GM20000 (cell line): ENCODE measurements around the gene CTBP1.

Experiments
- DNase-seq: peaks from one replicate; pipeline ENCODE4 v3.0.0; 2012; ENCODE audit warnings: low spot score
- TF ChIP-seq, protein P1 (sequence below): IDR thresholded peaks from 2 replicates; pipeline ENCODE4 v1.5.1; 2012; ENCODE audit warnings: mild to moderate bottlenecking, control low read depth; ENCODE audit errors: extremely low read depth, missing control alignments

CTBP1 gene

DNA sequence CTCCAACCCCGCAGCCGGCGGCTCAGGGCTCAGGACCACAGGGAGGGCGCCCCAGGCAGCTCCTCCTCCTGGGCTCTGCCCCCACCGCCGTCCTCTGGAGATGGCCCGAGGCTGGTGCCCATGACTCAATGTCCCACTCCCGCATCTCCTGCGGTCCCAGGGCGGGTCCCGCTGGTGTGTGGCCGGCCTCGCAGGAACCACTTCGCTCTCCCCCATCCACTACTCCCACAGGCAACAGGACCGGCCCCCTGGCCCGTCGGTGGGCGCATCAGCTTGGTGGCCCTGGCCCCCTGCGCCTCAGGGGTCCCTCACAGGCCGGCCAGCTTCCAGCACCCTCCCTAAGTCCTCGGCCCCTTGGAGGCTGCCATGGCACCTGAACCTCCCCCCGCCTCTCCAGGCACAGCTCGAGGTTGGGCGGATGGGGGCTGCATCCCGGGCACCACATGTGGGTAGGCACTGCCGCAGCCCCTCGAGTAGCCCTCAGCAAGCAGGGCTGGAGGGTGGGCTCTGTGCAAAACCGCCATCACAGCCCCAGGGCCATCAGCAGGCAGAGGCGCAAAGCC, 53.7 kb downstream of the CTBP1 start:
- DNase-seq = no peak
- TF ChIP-seq, protein P1, sequence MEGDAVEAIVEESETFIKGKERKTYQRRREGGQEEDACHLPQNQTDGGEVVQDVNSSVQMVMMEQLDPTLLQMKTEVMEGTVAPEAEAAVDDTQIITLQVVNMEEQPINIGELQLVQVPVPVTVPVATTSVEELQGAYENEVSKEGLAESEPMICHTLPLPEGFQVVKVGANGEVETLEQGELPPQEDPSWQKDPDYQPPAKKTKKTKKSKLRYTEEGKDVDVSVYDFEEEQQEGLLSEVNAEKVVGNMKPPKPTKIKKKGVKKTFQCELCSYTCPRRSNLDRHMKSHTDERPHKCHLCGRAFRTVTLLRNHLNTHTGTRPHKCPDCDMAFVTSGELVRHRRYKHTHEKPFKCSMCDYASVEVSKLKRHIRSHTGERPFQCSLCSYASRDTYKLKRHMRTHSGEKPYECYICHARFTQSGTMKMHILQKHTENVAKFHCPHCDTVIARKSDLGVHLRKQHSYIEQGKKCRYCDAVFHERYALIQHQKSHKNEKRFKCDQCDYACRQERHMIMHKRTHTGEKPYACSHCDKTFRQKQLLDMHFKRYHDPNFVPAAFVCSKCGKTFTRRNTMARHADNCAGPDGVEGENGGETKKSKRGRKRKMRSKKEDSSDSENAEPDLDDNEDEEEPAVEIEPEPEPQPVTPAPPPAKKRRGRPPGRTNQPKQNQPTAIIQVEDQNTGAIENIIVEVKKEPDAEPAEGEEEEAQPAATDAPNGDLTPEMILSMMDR = no peak

DNA sequence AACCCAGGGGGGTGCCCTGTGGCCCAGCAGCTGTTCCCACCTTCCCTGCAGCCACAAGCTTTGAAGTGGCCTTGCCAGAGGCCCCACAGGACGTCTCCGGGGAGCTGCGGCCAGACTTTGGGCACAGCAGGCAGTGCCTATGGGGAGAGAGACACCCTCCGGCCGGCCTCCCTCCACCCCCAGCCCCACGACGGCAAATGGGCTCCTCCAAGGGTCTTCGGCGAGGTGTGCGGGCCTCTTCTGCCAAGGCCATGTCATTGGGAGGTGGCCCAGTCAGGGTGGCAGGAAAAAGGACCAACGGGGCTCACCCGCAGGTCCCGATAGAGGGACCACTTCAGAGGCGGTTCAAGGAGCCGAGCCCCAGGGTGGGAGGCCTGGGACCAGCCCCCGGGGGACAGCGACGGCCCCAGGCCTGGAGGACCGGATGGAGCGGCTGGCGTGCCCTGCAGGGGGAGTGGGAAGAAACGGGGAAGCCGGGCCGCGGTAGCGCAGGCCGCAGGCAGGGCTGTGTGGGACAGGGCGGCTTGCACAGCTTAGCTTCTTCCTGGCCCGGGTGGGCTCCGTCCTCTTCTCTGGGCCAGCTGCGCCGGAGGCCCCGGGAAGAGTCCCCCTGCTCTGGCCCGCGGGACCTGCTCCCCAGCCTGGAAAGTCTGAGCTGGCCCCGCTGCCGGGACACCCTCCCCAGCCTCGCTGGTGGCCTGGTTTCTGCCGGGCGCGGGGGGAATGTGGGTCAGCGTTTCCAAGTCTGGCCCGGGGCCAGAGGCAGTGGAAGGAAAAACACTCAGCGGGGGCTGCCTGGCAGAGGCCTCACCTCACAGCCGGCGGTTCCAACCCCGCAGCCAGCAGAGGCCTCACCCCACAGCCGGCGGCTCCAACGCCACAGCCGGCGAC, 54.7 kb downstream of the CTBP1 start:
- TF ChIP-seq, protein P1 = no peak
- no peak for DNase-seq

DNA sequence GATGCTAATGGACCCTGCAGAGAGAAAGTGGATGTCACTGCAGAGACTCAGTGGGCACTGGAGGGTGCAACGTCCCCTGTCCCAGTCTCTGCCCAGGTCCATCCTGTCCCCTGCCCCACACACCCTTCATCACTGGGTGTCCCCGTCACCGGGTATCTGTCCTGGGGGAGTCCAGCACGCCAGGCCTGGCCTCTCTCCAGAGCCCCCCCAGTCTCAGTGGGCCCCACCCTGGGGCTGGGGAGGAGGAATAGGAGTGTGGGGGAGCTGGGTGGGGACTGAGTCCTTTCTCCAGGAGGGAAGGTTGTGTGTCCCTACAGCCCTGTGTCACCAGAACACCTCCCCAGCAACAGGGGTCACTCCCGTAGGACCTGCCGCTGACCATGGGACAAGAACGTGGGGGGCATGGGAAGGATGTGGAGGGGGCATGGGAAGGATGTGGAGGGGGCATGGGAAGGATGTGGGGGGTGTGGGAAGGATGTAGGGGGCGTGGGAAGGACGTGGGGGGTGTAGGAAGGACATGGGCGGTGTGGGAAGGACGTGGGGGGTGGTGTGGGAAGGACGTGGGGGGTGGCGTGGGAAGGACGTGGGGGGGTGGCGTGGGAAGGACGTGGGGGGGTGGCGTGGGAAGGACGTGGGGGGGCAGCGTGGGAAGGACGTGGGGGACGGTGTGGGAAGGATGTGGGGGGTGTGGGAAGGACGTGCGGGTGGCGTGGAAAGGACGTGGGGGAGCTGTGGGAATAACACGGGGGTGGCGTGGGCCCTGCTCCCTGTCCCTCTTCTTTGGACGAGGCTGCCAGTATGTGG, 55.5 kb downstream of the CTBP1 start:
- TF ChIP-seq, protein P1 = no peak
- DNase-seq = no peak

DNA sequence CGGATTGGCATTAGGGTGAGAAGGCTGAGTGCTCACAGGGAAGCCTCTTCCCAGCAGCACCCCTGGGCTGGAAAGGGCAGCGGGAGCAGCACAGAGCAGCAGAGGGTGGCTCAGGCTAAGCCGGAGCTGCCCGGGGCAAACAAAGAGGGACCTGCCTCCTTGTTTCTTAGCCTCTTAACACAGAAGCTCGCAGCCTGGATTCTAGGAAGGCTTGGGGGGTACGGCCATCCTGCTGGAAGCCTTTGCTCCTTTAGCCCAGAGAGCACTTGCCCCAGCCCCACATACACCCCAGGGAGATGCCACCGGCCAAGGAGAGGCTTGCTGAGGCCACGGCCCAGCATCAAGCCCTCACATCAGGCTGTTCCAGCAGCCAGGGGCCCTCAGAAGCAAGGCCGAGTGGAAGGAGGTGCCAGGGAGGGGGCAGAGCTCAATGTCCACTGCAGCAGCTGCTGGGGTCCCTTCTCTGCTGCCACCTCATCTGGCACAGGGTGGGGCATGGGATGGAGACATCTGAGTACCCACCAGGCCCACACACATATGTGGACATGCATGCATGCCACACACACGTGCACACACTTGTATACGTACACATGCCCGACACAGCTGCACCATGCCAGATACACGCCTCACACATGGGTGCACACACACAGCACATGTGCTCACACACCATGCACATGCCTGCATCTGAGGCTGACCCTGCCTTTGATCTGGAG, 56.3 kb downstream of the CTBP1 start:
- DNase-seq = no peak

DNA sequence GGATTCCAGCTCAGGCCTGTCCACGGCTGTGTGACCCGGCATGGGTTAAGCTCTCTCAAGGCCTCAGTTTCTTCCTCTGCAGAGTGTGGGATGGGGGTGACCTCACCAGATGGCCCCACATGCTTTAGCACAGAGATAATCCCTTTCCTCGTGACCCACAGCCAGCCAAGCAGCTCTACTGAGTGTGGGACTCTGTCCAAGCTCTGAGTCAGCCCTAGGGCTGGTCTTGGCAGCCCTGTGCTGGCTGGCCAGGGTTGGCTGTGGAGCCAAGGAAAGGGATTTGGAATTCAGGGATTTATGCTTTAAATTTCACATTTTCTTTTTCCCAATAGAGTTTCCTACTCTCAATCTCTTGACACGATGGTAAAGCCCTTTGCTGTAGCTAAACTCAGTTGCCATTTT, 56.8 kb downstream of the CTBP1 start:
- no peak for DNase-seq
- TF ChIP-seq, protein P1 = no peak

More for the DNA sequence above, 56.3 kb downstream of the CTBP1 start:
- TF ChIP-seq, protein P1 = no peak

DNA sequence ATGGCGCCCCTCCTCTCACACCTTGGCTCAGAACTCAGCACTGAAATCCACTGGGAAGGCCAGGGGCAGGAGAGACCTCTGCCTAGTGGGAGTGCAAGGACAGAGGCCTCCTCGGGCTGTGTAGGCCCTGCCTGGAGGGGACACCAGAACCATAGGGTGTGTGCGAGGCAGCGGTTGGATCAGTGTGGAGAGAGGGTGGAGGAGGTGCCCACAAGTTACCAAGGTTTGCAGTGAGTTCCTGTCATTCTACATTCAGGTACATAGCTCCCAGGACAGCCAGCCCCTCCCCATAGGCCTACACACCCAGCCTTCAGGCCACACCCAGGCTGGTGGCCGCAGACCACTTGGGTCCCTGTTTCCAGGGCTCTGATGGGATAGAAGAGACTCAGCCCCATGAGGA, 57.3 kb downstream of the CTBP1 start:
- TF ChIP-seq, protein P1 = no peak
- DNase-seq = no peak
